PC-9 (cell line): ENCODE data around the gene SPACA5. TPM values are rescaled to one million over a fixed set of nuclear protein-coding genes. Genes with fewer than 3 reads are reported as not detected.
"Not testable (repeated sequence)": the region's sequence is repeated elsewhere in the genome, so short reads cannot be mapped to it uniquely, and the experiment has no call there.

Experiments
- BruUV-seq: library from RNA; stranded (reverse); fragments of 400-500 nt; replicated peaks from 2 replicates; lab custom pipeline; 2021; lab: Mats Ljungman, UMichigan
- CTCF ChIA-PET: fragments of 300-600 bp; sonication (Branson Sonifier 250); formaldehyde crosslinking; loops from one replicate; lab custom pipeline; 2022; ENCODE audit warnings: antibody characterized with exemption; lab: Charles Lee
- POLR2A ChIA-PET: fragments of 300-600 bp; sonication (Branson Sonifier 250); formaldehyde crosslinking; loops from one replicate; lab custom pipeline; 2022; ENCODE audit warnings: antibody characterized with exemption; ENCODE audit not compliant: unreplicated experiment; lab: Charles Lee
- DNase-seq, 2 experiments: peaks; one replicate each; pipeline versions ENCODE4 v3.0.0 to v3.0.0-alpha.2; 2015 to 2022; ENCODE audit warnings: mixed read lengths in 1 of 2
- H2AFZ ChIP-seq: fragments of 200-600 bp; sonication (generic); 2 replicates; pipeline ENCODE4 v1.8.1; 2017; ENCODE audit warnings: antibody characterized with exemption
- H3F3A ChIP-seq: fragments of 200-600 bp; sonication (generic); 2 replicates; pipeline ENCODE4 v1.8.1; 2017; ENCODE audit warnings: antibody characterized with exemption, mild to moderate bottlenecking, low read depth; ENCODE audit not compliant: insufficient read depth
- H3K27ac ChIP-seq: fragments of 200-600 bp; sonication (generic); 2 replicates; pipeline ENCODE4 v1.6.1; 2016; ENCODE audit warnings: mixed run types
- H3K27me3 ChIP-seq: fragments of 200-600 bp; sonication (generic); 2 replicates; pipeline ENCODE4 v1.6.1; 2016; ENCODE audit warnings: low read depth, mixed run types; ENCODE audit not compliant: insufficient read depth
- H3K36me3 ChIP-seq: fragments of 200-600 bp; sonication (generic); 2 replicates; pipeline ENCODE4 v1.6.1; 2016; ENCODE audit warnings: low read depth, mixed run types
- H3K4me1 ChIP-seq: fragments of 200-600 bp; sonication (generic); replicated peaks from 2 replicates; pipeline ENCODE4 v1.6.1; 2016; ENCODE audit warnings: mixed run types; ENCODE audit not compliant: insufficient read depth
- H3K4me2 ChIP-seq: fragments of 200-600 bp; sonication (generic); 2 replicates; pipeline ENCODE4 v1.6.1; 2017; ENCODE audit warnings: mixed run types
- H3K4me3 ChIP-seq: fragments of 200-600 bp; sonication (generic); 2 replicates; pipeline ENCODE4 v1.6.1; 2016; ENCODE audit warnings: mixed run types
- H3K79me2 ChIP-seq: fragments of 200-600 bp; sonication (generic); 2 replicates; pipeline ENCODE4 v1.6.1; 2017; ENCODE audit warnings: low read depth, mixed run types
- H3K9me2 ChIP-seq: fragments of 200-600 bp; sonication (generic); 2 replicates; pipeline ENCODE4 v1.8.1; 2017; ENCODE audit warnings: mild to moderate bottlenecking; ENCODE audit not compliant: insufficient read depth
- H3K9me3 ChIP-seq: fragments of 200-600 bp; sonication (generic); 2 replicates; pipeline ENCODE4 v1.8.1; 2016; ENCODE audit warnings: low read depth; ENCODE audit not compliant: insufficient read depth
- H4K20me1 ChIP-seq: fragments of 200-600 bp; sonication (generic); 2 replicates; pipeline ENCODE4 v1.8.1; 2017; ENCODE audit not compliant: insufficient read depth
- CTCF ChIP-seq: fragments of 200-600 bp; sonication (generic); conservative IDR thresholded peaks from 2 replicates; pipeline ENCODE4 v1.6.1; 2017; ENCODE audit warnings: mixed run types, antibody characterized with exemption, mild to moderate bottlenecking, moderate library complexity
- EZH2 ChIP-seq: fragments of 200-600 bp; sonication (generic); IDR thresholded peaks from 2 replicates; pipeline ENCODE4 v1.8.0; 2017; ENCODE audit warnings: antibody characterized with exemption, low read depth
- intact Hi-C: fragments of 100-400 bp; cut with micrococcal nuclease; formaldehyde crosslinking; loops from one replicate; pipeline ENCODE4 v1.10.0; 2022; ENCODE audit not compliant: unreplicated experiment
- total RNA-seq: library from RNA; stranded (reverse); gene quantifications from 2 replicates; pipeline ENCODE4 v1.2.3, GENCODE V29; 2021

The SPACA5 gene
- total RNA-seq, 1 experiment from 2014 or later = not detected

- POLR2A ChIA-PET = no interaction called here
- H2AFZ ChIP-seq = no peak overlapping the region
- BruUV-seq = no TSS peak
- no peak overlapping the region for H3K27ac ChIP-seq
- H3K4me2 ChIP-seq = no peak overlapping the region
- no peaks in the 10 kb centered on the region for H3K79me2 ChIP-seq
- H3K9me2 ChIP-seq = no peaks in the 10 kb centered on the region
- no peaks in the 10 kb centered on the region for H4K20me1 ChIP-seq
- H3K4me3 ChIP-seq = no peak overlapping the region
- peak in 1 of 2 experiments; percentile 43 for DNase-seq
- CTCF ChIA-PET = no interaction called here
- no peaks in the 10 kb centered on the region for H3K27me3 ChIP-seq
- H3F3A ChIP-seq = no peaks in the 10 kb centered on the region
- H3K9me3 ChIP-seq = no peaks in the 10 kb centered on the region
- H3K36me3 ChIP-seq = no peaks in the 10 kb centered on the region
- peak; percentile 65 for TF ChIP-seq CTCF
- TF ChIP-seq EZH2 = no peak
- intact Hi-C loops = loop anchor here (5.0 to 10.0 kb wide), 2 partner anchors 173 to 361 kb away; no protein-coding TSS in a partner anchor
- H3K4me1 ChIP-seq = no peaks in the 10 kb centered on the region
Measured at GRCh38 chrX:48025561-48025960, 18.8 kb downstream of the SPACA5 start.

GRCh38 chrX:48027545-48027944 lies 20.8 kb downstream of the SPACA5 start:
- POLR2A ChIA-PET, H3K9me3 ChIP-seq, H3K4me2 ChIP-seq, H3K4me1 ChIP-seq, DNase-seq, H2AFZ ChIP-seq, H3K36me3 ChIP-seq, H3K4me3 ChIP-seq, H3K27ac ChIP-seq, H3K9me2 ChIP-seq, H3F3A ChIP-seq, BruUV-seq, H3K79me2 ChIP-seq, H4K20me1 ChIP-seq, H3K27me3 ChIP-seq: not testable (repeated sequence)
- intact Hi-C loops = loop anchor here (5.0 to 10.0 kb wide), 2 partner anchors 175 to 363 kb away; no protein-coding TSS in a partner anchor
- CTCF ChIA-PET = interaction anchor here (0.6 kb wide), 1 partner anchor 525 kb away, joined by 3 read pairs; no protein-coding TSS in a partner anchor

GRCh38 chrX:48028091-48028490 lies 21.3 kb downstream of the SPACA5 start:
- Histone ChIP-seq H3K9me3 (no peaks in the 10 kb centered on the region), H3K4me3 (no peak overlapping the region), H3K4me2 (no peak overlapping the region), H3K27ac (no peak overlapping the region), H2AFZ (no peak overlapping the region), H3K9me2 (no peaks in the 10 kb centered on the region), H3F3A (no peaks in the 10 kb centered on the region), H3K4me1 (no peaks in the 10 kb centered on the region), H3K36me3 (no peaks in the 10 kb centered on the region), H3K79me2 (no peaks in the 10 kb centered on the region), H4K20me1 (no peaks in the 10 kb centered on the region), H3K27me3 (no peaks in the 10 kb centered on the region)
- ChIA-PET POLR2A (no interaction called here), CTCF (no interaction called here)
- no TSS peak for BruUV-seq
- intact Hi-C loops = loop anchor here (5.0 to 10.0 kb wide), 2 partner anchors 176 to 363 kb away; no protein-coding TSS in a partner anchor
- no peak for TF ChIP-seq CTCF
- TF ChIP-seq EZH2 = no peak
- no peak for DNase-seq

- H3K27me3 ChIP-seq = no peaks in the 10 kb centered on the region
- no peak overlapping the region for H3K4me3 ChIP-seq
- no peaks in the 10 kb centered on the region for H4K20me1 ChIP-seq
- H3K27ac ChIP-seq = no peak overlapping the region
- no peaks in the 10 kb centered on the region for H3K79me2 ChIP-seq
- H3K4me2 ChIP-seq = no peak overlapping the region
- intact Hi-C loops = no loop called here
- TF ChIP-seq CTCF = no peak
- no peak for TF ChIP-seq EZH2
- POLR2A ChIA-PET = interaction anchor here (0.6 kb wide), 1 partner anchor 1097 kb away, joined by 4 read pairs; no protein-coding TSS in a partner anchor
- H3F3A ChIP-seq = no peaks in the 10 kb centered on the region
- H2AFZ ChIP-seq = no peak overlapping the region
- CTCF ChIA-PET = no interaction called here
- no peak for DNase-seq
- no peaks in the 10 kb centered on the region for H3K9me2 ChIP-seq
- no peaks in the 10 kb centered on the region for H3K36me3 ChIP-seq
- H3K9me3 ChIP-seq = no peaks in the 10 kb centered on the region
- no TSS peak for BruUV-seq
- H3K4me1 ChIP-seq = no peaks in the 10 kb centered on the region
Measured at GRCh38 chrX:48030237-48030636, 23.4 kb downstream of the SPACA5 start.

- H3F3A ChIP-seq, H3K9me2 ChIP-seq, H3K79me2 ChIP-seq: not testable (repeated sequence)
Measured at GRCh38 chrX:48030641-48031173, 23.9 kb downstream of the SPACA5 start.

More at GRCh38 chrX:48030641-48031173, 23.9 kb downstream of the SPACA5 start:
- DNase-seq, H3K4me3 ChIP-seq, H3K4me2 ChIP-seq, BruUV-seq, H3K27ac ChIP-seq, H3K36me3 ChIP-seq, intact Hi-C loops, CTCF ChIA-PET, H3K27me3 ChIP-seq, H3K4me1 ChIP-seq, H4K20me1 ChIP-seq, H2AFZ ChIP-seq, H3K9me3 ChIP-seq: not testable (repeated sequence)
- POLR2A ChIA-PET = interaction anchor here (0.6 kb wide), 1 partner anchor 1097 kb away, joined by 4 read pairs; no protein-coding TSS in a partner anchor
